H1 (cell line): Measurements from ENCODE around the gene OGFR. TPM values are rescaled to one million over a fixed set of nuclear protein-coding genes. Genes with fewer than 3 reads are reported as not detected.

ENCODE experiments used
- CTCF ChIA-PET: fragments of 300-600 bp; sonication (Branson Sonifier 250); formaldehyde crosslinking; loops from one replicate; lab custom pipeline; 2021; ENCODE audit not compliant: partially characterized antibody; lab: Charles Lee
- POLR2A ChIA-PET: fragments of 300-600 bp; sonication (Branson Sonifier 250); formaldehyde crosslinking; loops from one replicate; lab custom pipeline; 2021; ENCODE audit warnings: inconsistent platforms; ENCODE audit not compliant: partially characterized antibody; lab: Charles Lee
- DNase-seq, 2 experiments: peaks; one replicate each; pipeline versions ENCODE4 v3.0.0 to v3.0.0-alpha.2; 2010 to 2022; ENCODE audit warnings: low spot score in 2 of 2, low read depth in 1 of 2, mixed read lengths in 1 of 2
- FAIRE-seq: peaks from 2 replicates; lab custom pipeline; 2011; peaks lifted over from hg19 to GRCh38; lab: Jason Lieb, UNC
- H2AFZ ChIP-seq: 2 replicates; pipeline ENCODE4 v1.8.1; 2012; ENCODE audit warnings: low read length, inconsistent platforms
- H2AK5ac ChIP-seq: 2 replicates; pipeline ENCODE4 v1.6.1; 2013; ENCODE audit warnings: low read depth, low read length
- H2BK120ac ChIP-seq: replicated peaks from 2 replicates; pipeline ENCODE3; 2013; ENCODE audit warnings: low read depth, low read length, inconsistent platforms
- H2BK12ac ChIP-seq: 2 replicates; pipeline ENCODE4 v1.6.1; 2013; ENCODE audit warnings: low read depth, low read length
- H2BK15ac ChIP-seq: 2 replicates; pipeline ENCODE4 v1.6.1; 2013; ENCODE audit warnings: low read length
- H2BK20ac ChIP-seq: 2 replicates; pipeline ENCODE4 v1.6.1; 2013; ENCODE audit warnings: low read length
- H2BK5ac ChIP-seq: 2 replicates; pipeline ENCODE4 v1.6.1; 2013; ENCODE audit warnings: low read depth, low read length
- H3K14ac ChIP-seq: 2 replicates; pipeline ENCODE4 v1.6.1; 2013; ENCODE audit warnings: inconsistent platforms; ENCODE audit not compliant: insufficient read length
- H3K18ac ChIP-seq: 2 replicates; pipeline ENCODE4 v1.6.1; 2013; ENCODE audit warnings: low read length; ENCODE audit errors: extremely low read depth
- H3K23ac ChIP-seq: 2 replicates; pipeline ENCODE4 v1.6.1; 2013; ENCODE audit warnings: inconsistent platforms; ENCODE audit not compliant: insufficient read length
- H3K23me2 ChIP-seq: 2 replicates; pipeline ENCODE4 v1.6.1; 2013; ENCODE audit warnings: low read depth, low read length
- H3K27ac ChIP-seq: 2 replicates; pipeline ENCODE4 v1.6.1; 2011; ENCODE audit warnings: low read depth, low read length, inconsistent platforms
- H3K27me3 ChIP-seq, 4 experiments: replicated peaks in 1 of 4; 1 replicate in 1 of 4; 2 replicates in 3 of 4; pipeline versions ENCODE4 v1.6.1 to v1.8.1; 2011 to 2013; ENCODE audit warnings: low read length in 3 of 4, mild to moderate bottlenecking in 3 of 4, inconsistent platforms in 2 of 4, mixed read lengths in 2 of 4, moderate library complexity in 1 of 4; ENCODE audit not compliant: control insufficient read depth in 3 of 4, insufficient read depth in 3 of 4; ENCODE audit errors: extremely low read depth in 1 of 4
- H3K36me3 ChIP-seq, 4 experiments: 2 replicates each; pipeline versions ENCODE4 v1.6.1 to v1.8.1; 2011 to 2013; ENCODE audit warnings: mild to moderate bottlenecking in 4 of 4, low read length in 3 of 4, moderate library complexity in 2 of 4, control low read depth in 1 of 4, inconsistent platforms in 1 of 4; ENCODE audit not compliant: insufficient read depth in 4 of 4, control insufficient read depth in 2 of 4
- H3K4ac ChIP-seq: replicated peaks from 2 replicates; pipeline ENCODE3; 2013; ENCODE audit warnings: low read length, low read depth, mixed read lengths, inconsistent platforms; ENCODE audit not compliant: insufficient read length
- H3K4me1 ChIP-seq, 4 experiments: replicated peaks in 1 of 4; 1 replicate in 1 of 4; 2 replicates in 3 of 4; pipeline versions ENCODE4 v1.6.1 to v1.8.1; 2011 to 2013; ENCODE audit warnings: low read length in 3 of 4, inconsistent platforms in 2 of 4, mixed read lengths in 1 of 4; ENCODE audit not compliant: insufficient read depth in 4 of 4, control insufficient read depth in 3 of 4
- H3K4me2 ChIP-seq, 2 experiments: 2 replicates each; pipeline versions ENCODE4 v1.6.1 to v1.8.1; 2011 to 2013; ENCODE audit warnings: low read depth in 2 of 2, low read length in 2 of 2, control low read depth in 1 of 2, inconsistent platforms in 1 of 2, mild to moderate bottlenecking in 1 of 2; ENCODE audit not compliant: insufficient read depth in 1 of 2
- H3K4me3 ChIP-seq, 4 experiments: fragments of 200-600, 300-600 bp in 1 of 4; sonication (generic), shearing (Covaris generic), sonication (Bioruptor Twin) in 1 of 4; 2 replicates each; pipeline versions ENCODE4 v1.5.1 to v1.8.1; 2011 to 2016; ENCODE audit warnings: low read length in 4 of 4, low read depth in 3 of 4, control low read depth in 2 of 4, inconsistent platforms in 2 of 4, mild to moderate bottlenecking in 2 of 4, mixed read lengths in 1 of 4, moderate library complexity in 1 of 4; ENCODE audit not compliant: insufficient read depth in 2 of 4; ENCODE audit errors: extremely low read depth in 1 of 4
- H3K56ac ChIP-seq: replicated peaks from 2 replicates; pipeline ENCODE3; 2013; ENCODE audit warnings: low read depth, mild to moderate bottlenecking, mixed read lengths, low read length, inconsistent platforms; ENCODE audit not compliant: insufficient read length
- H3K79me1 ChIP-seq: 2 replicates; pipeline ENCODE4 v1.6.1; 2013; ENCODE audit warnings: low read depth, low read length, control low read depth
- H3K79me2 ChIP-seq, 2 experiments: 2 replicates each; pipeline versions ENCODE4 v1.6.1 to v1.8.1; 2012 to 2013; ENCODE audit warnings: low read length in 2 of 2, mild to moderate bottlenecking in 2 of 2, inconsistent platforms in 1 of 2; ENCODE audit not compliant: insufficient read depth in 2 of 2, control insufficient read depth in 1 of 2
- H3K9ac ChIP-seq, 4 experiments: replicated peaks in 1 of 4; 1 replicate in 1 of 4; 2 replicates in 3 of 4; pipeline versions ENCODE4 v1.6.1 to v1.8.1; 2011 to 2013; ENCODE audit warnings: low read depth in 3 of 4, low read length in 3 of 4, control low read depth in 2 of 4, mild to moderate bottlenecking in 2 of 4, moderate library complexity in 2 of 4, inconsistent platforms in 1 of 4; ENCODE audit errors: extremely low read depth in 1 of 4
- H3K9me3 ChIP-seq, 2 experiments: 2 replicates each; pipeline versions ENCODE4 v1.6.1 to v1.8.1; 2012 to 2013; ENCODE audit warnings: mild to moderate bottlenecking in 2 of 2, moderate library complexity in 2 of 2, control low read depth in 1 of 2, inconsistent platforms in 1 of 2, low read depth in 1 of 2, low read length in 1 of 2, mixed read lengths in 1 of 2; ENCODE audit not compliant: insufficient read depth in 2 of 2
- H4K20me1 ChIP-seq, 2 experiments: replicated peaks in 1 of 2; 2 replicates each; pipeline versions ENCODE3 to v1.8.1; 2011 to 2013; ENCODE audit warnings: inconsistent platforms in 2 of 2, low read length in 2 of 2, mild to moderate bottlenecking in 1 of 2; ENCODE audit not compliant: insufficient read depth in 2 of 2, control insufficient read depth in 1 of 2
- H4K5ac ChIP-seq: 2 replicates; pipeline ENCODE4 v1.6.1; 2013; ENCODE audit warnings: low read length, low read depth, mixed read lengths, inconsistent platforms; ENCODE audit not compliant: insufficient read length
- H4K8ac ChIP-seq: 2 replicates; pipeline ENCODE4 v1.8.0; 2013; ENCODE audit warnings: mild to moderate bottlenecking, moderate library complexity, low read length, inconsistent platforms; ENCODE audit not compliant: insufficient read depth; ENCODE audit errors: extremely low read depth
- H4K91ac ChIP-seq: replicated peaks from 2 replicates; pipeline ENCODE3; 2013; ENCODE audit warnings: low read length, mixed read lengths, inconsistent platforms; ENCODE audit not compliant: insufficient read length
- CTBP2 ChIP-seq: IDR thresholded peaks from 2 replicates; pipeline ENCODE4 v1.7.0; 2011; ENCODE audit warnings: borderline replicate concordance, mild to moderate bottlenecking, moderate library complexity, mixed read lengths, low read length; ENCODE audit not compliant: insufficient read depth, insufficient read length
- E2F6 ChIP-seq: IDR thresholded peaks from 2 replicates; pipeline ENCODE4 v1.6.1; 2012; ENCODE audit warnings: inconsistent platforms
- GABPA ChIP-seq: IDR thresholded peaks from 2 replicates; pipeline ENCODE4 v1.6.1; 2011; ENCODE audit warnings: mild to moderate bottlenecking, low read length, moderate library complexity, borderline replicate concordance; ENCODE audit not compliant: insufficient read depth
- GTF2F1 ChIP-seq: IDR thresholded peaks from 2 replicates; pipeline ENCODE4 v1.6.1; 2012; ENCODE audit warnings: low read depth, low read length, improper control_type of control experiment, borderline replicate concordance
- HDAC6 ChIP-seq: IDR thresholded peaks from one replicate; pipeline ENCODE4 v1.7.1; 2012; ENCODE audit warnings: low read depth, mild to moderate bottlenecking, inconsistent platforms, low read length, moderate library complexity
- NRF1 ChIP-seq: IDR thresholded peaks from 2 replicates; pipeline ENCODE4 v1.6.1; 2011; ENCODE audit warnings: mild to moderate bottlenecking, low read depth, low read length, improper control_type of control experiment
- SP2 ChIP-seq: IDR thresholded peaks from 2 replicates; pipeline ENCODE4 v1.6.1; 2012; ENCODE audit warnings: mild to moderate bottlenecking, low read length, inconsistent platforms
- SP4 ChIP-seq: IDR thresholded peaks from 2 replicates; pipeline ENCODE4 v1.6.1; 2012; ENCODE audit warnings: low read length, inconsistent platforms
- TEAD4 ChIP-seq: IDR thresholded peaks from 2 replicates; pipeline ENCODE4 v1.6.1; 2012; ENCODE audit warnings: low read depth, low read length, inconsistent platforms, mixed read lengths
- USF2 ChIP-seq: IDR thresholded peaks from 2 replicates; pipeline ENCODE4 v1.6.1; 2011; ENCODE audit warnings: low read length, improper control_type of control experiment
- WGBS, 2 experiments: shearing (Covaris generic) in 1 of 2; methylation state at CpG; one replicate each; pipeline versions ENCODE4 v1.1.6 to v1.1.7; 2013 to 2015; ENCODE audit warnings: low lambda C conversion rate in 2 of 2, mixed read lengths in 2 of 2, inconsistent platforms in 1 of 2, low coverage in 1 of 2, missing lambda C conversion rate in 1 of 2; ENCODE audit not compliant: insufficient replicate concordance in 2 of 2, insufficient coverage in 1 of 2, insufficient read length in 1 of 2; ENCODE audit errors: extremely low coverage in 1 of 2, missing lambda C conversion rate in 1 of 2; 5-methylcytosine and 5-hydroxymethylcytosine counted together
- polyA plus RNA-seq, 7 experiments: library from polyadenylated mRNA; depleted of rRNA in 3 of 7; stranded (reverse) in 5 of 7; unstranded in 2 of 7; fragments of >200 nt in 5 of 7; fragments of 200-250 nt in 2 of 7; gene quantifications; 1 replicate in 5 of 7; 2 replicates in 1 of 7; 4 replicates in 1 of 7; pipeline versions ENCODE4 v1.2.1 to v1.2.3, GENCODE V29; 2011 to 2013; ENCODE audit warnings: missing spikeins in 2 of 7, mixed read lengths in 2 of 7
- total RNA-seq: library from RNA; stranded (reverse); fragmentation: NEBNext Ultra II Directional; extraction: Animal tissue kit (Norgen Biotek cat#: 25700); gene quantifications from 2 replicates; pipeline ENCODE4 v1.2.1, GENCODE V29; 2021

The OGFR gene
- total and polyA plus RNA-seq, 2 of the 8 experiments (the other 6 are each of a cell fraction or from before 2014, with no cell fraction given): 13.9 to 25.1 TPM

- Histone ChIP-seq H3K79me1 (peaks cover 4% of the 10 kb centered on the region; the same call in 1 of the 2 replicates), H3K9ac (no peak overlapping the region), H2AFZ (no peak overlapping the region), H2AK5ac (no peak overlapping the region), H2BK120ac (no peak overlapping the region), H3K4me1 (peaks cover 0 to 10% (median 1%) of the 10 kb centered on the region in 4 experiments; a peak in 3 of 7 replicates), H2BK20ac (no peak overlapping the region), H3K23ac (no peak overlapping the region), H3K79me2 (no peaks in the 10 kb centered on the region), H2BK12ac (no peak overlapping the region), H2BK5ac (no peak overlapping the region), H3K4me2 (no peak overlapping the region), H4K20me1 (peaks cover 0 to 4% of the 10 kb centered on the region in 2 experiments), H3K9me3 (no peaks in the 10 kb centered on the region), H3K23me2 (no peaks in the 10 kb centered on the region), H4K8ac (no peak overlapping the region; the same call in 1 of the 2 replicates), H3K56ac (no peak overlapping the region), H3K27me3 (no peaks in the 10 kb centered on the region; a peak in 1 of 7 replicates), H2BK15ac (peak overlapping the region; percentile 34; the same call in 1 of the 2 replicates), H4K91ac (no peak overlapping the region), H3K4ac (no peak overlapping the region), H3K36me3 (no peaks in the 10 kb centered on the region), H3K4me3 (no peak overlapping the region), H3K14ac (no peak overlapping the region), H4K5ac (no peak overlapping the region), H3K18ac (no peak overlapping the region), H3K27ac (no peak overlapping the region)
- POLR2A ChIA-PET: interaction anchor here (0.6 kb wide), 1 partner anchor 10 kb away, joined by 3 read pairs; no protein-coding TSS in a partner anchor
- WGBS, 2 experiments: 92% methylated on average over 18 of the region's 20 CpGs; no CpG with 5 or more reads in 1 of the 2 experiments
- CTCF ChIA-PET: interaction anchor here (0.9 to 2.6 kb wide), 2 partner anchors 62 to 230 kb away, joined by 3 to 8 read pairs; partner anchors contain the start of gene NTSR1
- FAIRE-seq (no peak), DNase-seq (no peak)
- no peak for TF ChIP-seq HDAC6
- no peak for TF ChIP-seq E2F6
- TF ChIP-seq TEAD4: no peak
- TF ChIP-seq CTBP2: no peak
- no peak for TF ChIP-seq USF2
- TF ChIP-seq GABPA: no peak
- TF ChIP-seq NRF1: no peak
- no peak for TF ChIP-seq SP4
- TF ChIP-seq SP2: no peak
- no peak for TF ChIP-seq GTF2F1
These were observed 34.3 kb upstream of the OGFR start for GRCh38 chr20:62770111-62770910.
